ENCODE measurements around the gene TOX2. TPM values are rescaled to one million over a fixed set of nuclear protein-coding genes. Genes with fewer than 3 reads are reported as not detected.

Gene TOX2
- total RNA-seq, 1 donor from 2014 or later, result 4.8 TPM

DNA sequence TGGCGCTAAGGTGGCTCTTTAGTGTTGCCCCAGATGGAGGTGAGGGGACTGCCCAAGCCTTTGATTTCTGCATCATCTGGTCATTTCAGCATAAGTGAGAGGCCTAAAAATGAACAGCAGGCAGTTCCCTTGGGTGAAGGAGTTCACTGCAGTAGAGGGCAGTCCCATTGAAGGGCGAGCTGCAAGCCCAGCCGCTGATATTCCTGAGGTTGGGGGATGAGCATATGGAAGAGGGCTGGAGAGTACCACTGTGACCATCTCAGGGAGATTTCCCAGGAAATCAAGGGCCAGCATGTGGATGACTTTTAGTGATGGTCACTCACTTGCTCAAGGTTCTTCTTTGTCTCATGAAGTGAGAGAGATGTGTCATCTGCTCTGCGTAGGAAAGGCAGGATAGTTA, 9.3 kb downstream of the TOX2 start:
- H3K9me3 Mint-ChIP-seq, result no peaks in the 10 kb centered on the region
- H3K36me3 Mint-ChIP-seq (ENCODE audit: low read depth), result no peaks in the 10 kb centered on the region
- TF ChIP-seq, protein P1, sequence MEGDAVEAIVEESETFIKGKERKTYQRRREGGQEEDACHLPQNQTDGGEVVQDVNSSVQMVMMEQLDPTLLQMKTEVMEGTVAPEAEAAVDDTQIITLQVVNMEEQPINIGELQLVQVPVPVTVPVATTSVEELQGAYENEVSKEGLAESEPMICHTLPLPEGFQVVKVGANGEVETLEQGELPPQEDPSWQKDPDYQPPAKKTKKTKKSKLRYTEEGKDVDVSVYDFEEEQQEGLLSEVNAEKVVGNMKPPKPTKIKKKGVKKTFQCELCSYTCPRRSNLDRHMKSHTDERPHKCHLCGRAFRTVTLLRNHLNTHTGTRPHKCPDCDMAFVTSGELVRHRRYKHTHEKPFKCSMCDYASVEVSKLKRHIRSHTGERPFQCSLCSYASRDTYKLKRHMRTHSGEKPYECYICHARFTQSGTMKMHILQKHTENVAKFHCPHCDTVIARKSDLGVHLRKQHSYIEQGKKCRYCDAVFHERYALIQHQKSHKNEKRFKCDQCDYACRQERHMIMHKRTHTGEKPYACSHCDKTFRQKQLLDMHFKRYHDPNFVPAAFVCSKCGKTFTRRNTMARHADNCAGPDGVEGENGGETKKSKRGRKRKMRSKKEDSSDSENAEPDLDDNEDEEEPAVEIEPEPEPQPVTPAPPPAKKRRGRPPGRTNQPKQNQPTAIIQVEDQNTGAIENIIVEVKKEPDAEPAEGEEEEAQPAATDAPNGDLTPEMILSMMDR (IDR thresholded peaks at IDR 0.05), result no peak
- CTCF ChIA-PET, result no interaction called here
- no peak for DNase-seq
- H3K27ac Mint-ChIP-seq, result no peak overlapping the region
- peaks cover 10% of the 10 kb centered on the region for H3K27me3 Mint-ChIP-seq
- peaks cover 30% of the 10 kb centered on the region for H3K4me1 Mint-ChIP-seq
- H3K4me3 Mint-ChIP-seq, result no peak overlapping the region
- no peak for ATAC-seq (ENCODE audit: low read depth)
- POLR2A ChIA-PET, result interaction anchor here (0.6 to 1.2 kb wide), 3 partner anchors 16 to 258 kb away, joined by 3 to 9 read pairs (median 4); no protein-coding TSS in a partner anchor
- intact Hi-C loops (cut with micrococcal nuclease), result loop anchor here (2.0 kb wide), 2 partner anchors 19 to 145 kb away; no protein-coding TSS in a partner anchor

DNA sequence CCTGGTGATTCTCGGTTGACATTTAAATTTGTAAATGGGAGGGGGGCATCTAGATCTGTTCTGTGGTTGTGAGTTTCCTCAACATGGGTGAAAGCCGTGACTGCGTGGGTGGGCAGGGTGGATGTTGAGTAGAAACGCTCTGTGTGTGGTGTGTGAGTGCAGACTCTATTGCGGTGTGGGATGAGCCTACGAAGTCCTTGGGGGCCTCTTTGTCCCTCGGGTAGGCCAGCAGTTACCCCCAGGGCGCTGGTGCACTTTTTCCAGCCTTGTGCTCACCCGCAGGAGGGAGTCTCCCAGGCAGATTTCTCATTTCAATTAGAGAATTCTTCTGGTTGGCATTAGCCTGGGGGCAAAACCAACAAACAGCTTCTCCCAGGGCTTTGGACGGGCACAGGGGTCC, 10.6 kb downstream of the TOX2 start:
- no peak for DNase-seq
- ChIA-PET POLR2A (no interaction called here), CTCF (no interaction called here)
- peak; percentile 85 for ATAC-seq (ENCODE audit: low read depth)
- intact Hi-C loops (cut with micrococcal nuclease), result loop anchor here (2.0 to 5.0 kb wide), 3 partner anchors 18 to 157 kb away; no protein-coding TSS in a partner anchor
- H3K27ac Mint-ChIP-seq, result no peak overlapping the region
- H3K4me1 Mint-ChIP-seq, result peaks cover 30% of the 10 kb centered on the region
- TF ChIP-seq, protein P1 (IDR thresholded peaks at IDR 0.05), result no peak
- H3K36me3 Mint-ChIP-seq (ENCODE audit: low read depth), result no peaks in the 10 kb centered on the region
- H3K9me3 Mint-ChIP-seq, result no peaks in the 10 kb centered on the region
- H3K4me3 Mint-ChIP-seq, result peak overlapping the region; percentile 39
- H3K27me3 Mint-ChIP-seq, result peaks cover 10% of the 10 kb centered on the region

DNA sequence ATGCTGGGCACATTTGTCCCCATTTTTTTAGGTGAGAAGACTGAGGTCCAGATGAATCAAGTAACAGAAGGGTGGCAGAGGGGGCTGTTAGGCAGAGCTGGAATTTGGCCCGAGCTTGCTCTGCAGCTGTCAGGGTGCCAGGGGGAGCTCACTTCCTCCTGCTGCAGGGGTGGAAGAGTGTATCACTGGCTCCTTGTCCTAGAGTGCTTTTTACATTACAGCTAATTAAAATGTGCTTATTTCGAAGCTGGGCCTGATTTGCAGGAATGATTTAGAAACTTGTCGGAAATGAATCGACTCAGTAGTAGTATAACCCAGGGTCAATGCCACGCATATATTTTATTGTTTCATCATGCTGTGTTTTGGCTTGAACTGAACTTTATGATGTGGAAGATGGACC, 11.1 kb downstream of the TOX2 start:
- TF ChIP-seq, protein P1 (IDR thresholded peaks at IDR 0.05), result no peak
- Mint-ChIP-seq H3K4me3 (peak overlapping the region; percentile 25), H3K4me1 (peaks cover 30% of the 10 kb centered on the region), H3K36me3 (ENCODE audit: low read depth) (no peaks in the 10 kb centered on the region), H3K9me3 (no peaks in the 10 kb centered on the region), H3K27me3 (peaks cover 10% of the 10 kb centered on the region), H3K27ac (no peak overlapping the region)
- CTCF ChIA-PET, result interaction anchor here (0.9 to 1.1 kb wide), 2 partner anchors 13 to 52 kb away, joined by 3 read pairs; no protein-coding TSS in a partner anchor
- POLR2A ChIA-PET, result no interaction called here
- intact Hi-C loops (cut with micrococcal nuclease), result loop anchor here (2.0 to 5.0 kb wide), 3 partner anchors 17 to 156 kb away; no protein-coding TSS in a partner anchor
- ATAC-seq (ENCODE audit: low read depth), result peak; percentile 55
- DNase-seq, result no peak

DNA sequence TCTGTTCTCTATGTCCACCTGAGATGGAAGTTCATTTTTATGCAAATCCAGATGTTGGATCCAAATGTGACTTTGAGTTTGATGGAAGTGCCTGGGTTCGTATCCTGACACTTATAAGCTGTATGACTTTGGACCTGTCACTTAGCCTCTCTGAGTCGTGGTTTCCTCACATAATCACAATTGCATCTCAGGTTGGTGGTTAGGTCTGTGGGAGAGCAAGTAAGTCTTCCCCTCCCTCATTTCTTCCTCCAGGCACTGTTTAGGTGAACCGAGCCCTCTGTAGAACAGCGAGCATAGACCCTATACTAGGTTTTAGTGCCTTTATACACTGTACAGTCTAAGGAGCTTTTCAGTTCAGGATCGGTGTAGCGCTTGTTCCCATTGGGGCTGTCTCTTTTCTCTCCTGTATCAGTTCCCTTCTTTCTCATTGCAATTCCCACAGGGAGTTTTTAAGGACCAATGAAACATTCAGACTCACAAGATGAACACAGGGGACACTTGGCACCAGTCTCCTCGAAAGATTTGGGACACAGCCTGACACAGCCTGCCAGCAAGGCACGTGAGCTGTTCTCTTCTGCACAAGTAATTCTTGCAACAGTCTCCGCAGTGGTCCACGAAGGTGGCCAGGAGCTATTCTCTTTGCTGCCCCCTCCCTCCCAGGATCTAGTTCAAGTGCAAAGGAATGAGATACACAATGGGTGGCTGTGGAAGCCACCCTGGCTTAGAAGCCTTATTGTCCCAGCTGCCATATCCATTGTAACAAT, 11.8 kb downstream of the TOX2 start:
- intact Hi-C loops (cut with micrococcal nuclease), result loop anchor here (5.0 kb wide), 1 partner anchor 156 kb away; no protein-coding TSS in a partner anchor
- Mint-ChIP-seq H3K4me3 (no peak overlapping the region), H3K36me3 (ENCODE audit: low read depth) (no peaks in the 10 kb centered on the region), H3K27ac (no peak overlapping the region), H3K27me3 (peaks cover 12% of the 10 kb centered on the region), H3K9me3 (no peaks in the 10 kb centered on the region), H3K4me1 (peaks cover 28% of the 10 kb centered on the region)
- ATAC-seq (ENCODE audit: low read depth) (no peak), DNase-seq (no peak)
- TF ChIP-seq, protein P1 (IDR thresholded peaks at IDR 0.05), result no peak
- CTCF ChIA-PET, result interaction anchor here (0.9 to 1.1 kb wide), 2 partner anchors 13 to 52 kb away, joined by 3 read pairs; no protein-coding TSS in a partner anchor
- POLR2A ChIA-PET, result no interaction called here

DNA sequence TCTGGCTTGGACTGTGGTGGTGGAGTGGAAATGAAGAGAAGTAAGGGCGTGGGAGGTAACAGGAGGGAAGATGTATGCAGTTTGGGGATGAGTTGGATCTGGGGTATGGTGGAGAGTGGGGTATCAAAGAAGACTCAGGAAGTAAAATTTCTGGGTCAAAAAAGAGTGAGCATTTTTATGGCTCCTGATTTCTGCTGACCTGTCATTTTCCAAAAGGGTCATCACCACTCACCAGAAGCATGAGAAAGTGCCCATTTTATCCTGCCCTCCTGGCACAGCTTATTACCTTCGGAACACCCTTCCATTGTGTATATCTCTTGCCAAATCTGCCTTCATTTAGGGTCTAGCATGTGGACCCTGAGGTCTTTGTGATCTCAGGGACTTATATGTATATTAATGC, 17.3 kb downstream of the TOX2 start:
- TF ChIP-seq, protein P1 (IDR thresholded peaks at IDR 0.05), result no peak
- H3K4me3 Mint-ChIP-seq, result no peak overlapping the region
- no peaks in the 10 kb centered on the region for H3K36me3 Mint-ChIP-seq (ENCODE audit: low read depth)
- H3K27me3 Mint-ChIP-seq, result peaks cover 6% of the 10 kb centered on the region
- ChIA-PET CTCF (no interaction called here), POLR2A (no interaction called here)
- DNase-seq (no peak), ATAC-seq (ENCODE audit: low read depth) (no peak)
- intact Hi-C loops (cut with micrococcal nuclease), result no loop called here
- H3K27ac Mint-ChIP-seq, result no peak overlapping the region
- H3K4me1 Mint-ChIP-seq, result no peaks in the 10 kb centered on the region
- H3K9me3 Mint-ChIP-seq, result no peaks in the 10 kb centered on the region
